ENCODE data around the gene POC5. TPM values are rescaled to one million over a fixed set of nuclear protein-coding genes. Genes with fewer than 3 reads are reported as not detected.

Gene POC5
- total and polyA plus RNA-seq, 2 of the 4 experiments (the other 2 are of a cell fraction) = 6.6 to 12.9 TPM

- intact Hi-C loops (cut with micrococcal nuclease) = loop anchor here (2.0 kb wide), 1 partner anchor 91 kb away; no protein-coding TSS in a partner anchor
Observed at GRCh38 chr5:75677607-75678006, 39.6 kb downstream of the POC5 start.

More at GRCh38 chr5:75677607-75678006, 39.6 kb downstream of the POC5 start:
- H4K91ac ChIP-seq (ENCODE audit: insufficient read depth, low read depth, low read length) = no peak overlapping the region
- no peak overlapping the region for H4K5ac ChIP-seq (ENCODE audit: low read depth, low read length)
- no peak overlapping the region for H2AK5ac ChIP-seq (ENCODE audit: low read depth, low read length)
- no peak overlapping the region for H2BK15ac ChIP-seq (ENCODE audit: low read depth, low read length)
- H3K4me3 ChIP-seq (ENCODE audit: insufficient read depth, low read depth, low read length) = no peak overlapping the region
- H2BK20ac ChIP-seq (ENCODE audit: low read depth, low read length) = no peak overlapping the region
- no peak for TF ChIP-seq MXI1 (IDR thresholded peaks at IDR 0.05; ENCODE audit: borderline replicate concordance, low read depth, low read length)
- TF ChIP-seq RAD21 (IDR thresholded peaks at IDR 0.05; ENCODE audit: low read length) = no peak
- TF ChIP-seq RCOR1 (IDR thresholded peaks at IDR 0.05; ENCODE audit: insufficient replicate concordance, low read length) = no peak
- no peak for TF ChIP-seq ELK1 (IDR thresholded peaks at IDR 0.05; ENCODE audit: borderline replicate concordance, low read depth, low read length)
- no peak for TF ChIP-seq NFE2L2 (IDR thresholded peaks at IDR 0.05; ENCODE audit: low read depth, low read length)
- TF ChIP-seq FOS (IDR thresholded peaks at IDR 0.05; ENCODE audit: low read depth, low read length) = no peak
- no peak for TF ChIP-seq SMC3 (IDR thresholded peaks at IDR 0.05; ENCODE audit: low read depth, low read length)
- ChIA-PET POLR2A (ENCODE audit: unreplicated experiment) (no interaction called here), CTCF (no interaction called here)
- no peak for DNase-seq
- no peak overlapping the region for H3K4ac ChIP-seq (ENCODE audit: low read depth, low read length)
- ATAC-seq (ENCODE audit: low read depth) = no peak
- H2BK5ac ChIP-seq (ENCODE audit: low read depth, low read length, poor library complexity, severe bottlenecking) = no peak overlapping the region
- no CpG with 5 or more reads among the region's 1 CpG for whole genome bisulfite sequencing, 2 experiments (ENCODE audit: extremely low coverage in 2 of 2, insufficient read length in 1 of 2)
- no peaks in the 10 kb centered on the region for H3K9me3 ChIP-seq (ENCODE audit: control insufficient read depth, insufficient read depth, low read length)
- no peak overlapping the region for H3K18ac ChIP-seq (ENCODE audit: low read depth, low read length)
- H4K8ac ChIP-seq (ENCODE audit: low read depth in 2 of 2, low read length in 2 of 2) = no peak overlapping the region
- H3K27ac ChIP-seq (ENCODE audit: insufficient read depth, low read length) = no peak overlapping the region
- H3K4me1 ChIP-seq (ENCODE audit: control insufficient read depth, insufficient read depth, low read length) = peaks cover under 1% of the 10 kb centered on the region; the same call in 1 of the 2 replicates
- no peak overlapping the region for H2AFZ ChIP-seq (replicated peaks; ENCODE audit: low read length, poor library complexity)
- in situ Hi-C loops (cut with MboI; ENCODE audit: low sequenced_read_pairs) (loop anchor here (25.0 kb wide), 1 partner anchor 290 kb away; no protein-coding TSS in a partner anchor), dilution Hi-C loops (cut with HindIII; ENCODE audit: low sequenced_read_pairs, unreplicated experiment) (no loop called here)
- no peak overlapping the region for H3K14ac ChIP-seq (replicated peaks; ENCODE audit: low read depth, low read length)
- no peaks in the 10 kb centered on the region; the same call in 1 of the 2 replicates for H4K20me1 ChIP-seq (ENCODE audit: insufficient read depth, low read length)
- H3K23ac ChIP-seq (ENCODE audit: low read depth, low read length) = no peak overlapping the region
- H2AK9ac ChIP-seq (replicated peaks; ENCODE audit: low read depth, low read length, poor library complexity) = no peak overlapping the region
- no peak overlapping the region for H3K56ac ChIP-seq (ENCODE audit: extremely low read depth, insufficient read depth, low read length)
- H3K79me1 ChIP-seq (ENCODE audit: low read depth in 1 of 2, low read length in 2 of 2) = no peaks in the 10 kb centered on the region
- H3K9me1 ChIP-seq (ENCODE audit: insufficient read depth, low read length) = no peaks in the 10 kb centered on the region
- no TSS peak for BruUV-seq (replicated peaks)
- H3K4me2 ChIP-seq (ENCODE audit: low read depth, low read length) = no peak overlapping the region
- no peaks in the 10 kb centered on the region for H3K27me3 ChIP-seq (ENCODE audit: control insufficient read depth, insufficient read depth, low read length)
- no peak overlapping the region for H2BK120ac ChIP-seq (ENCODE audit: low read depth, low read length)
- no peak overlapping the region for H3K9ac ChIP-seq (ENCODE audit: low read depth, low read length)
- peaks cover 1% of the 10 kb centered on the region; the same call in 1 of the 2 replicates for H3K36me3 ChIP-seq (ENCODE audit: control insufficient read depth, insufficient read depth, low read length)

Measured in IMR-90 (cell line).